ENCODE data around the gene EBF4.

- TF ChIP-seq CTBP1 (IDR thresholded peaks at IDR 0.05; ENCODE audit: borderline replicate concordance) (no peak), LEF1 (IDR thresholded peaks at IDR 0.05; ENCODE audit: borderline replicate concordance) (no peak), ELF4 (IDR thresholded peaks at IDR 0.05) (no peak), PKNOX1 (IDR thresholded peaks at IDR 0.05) (no peak)
Observed at GRCh38 chr20:2694519-2694918, 1.9 kb downstream of the EBF4 start.

Data from HEK293T (cell line).